ENCODE results near the gene DLG2.

The DLG2 gene

DNA sequence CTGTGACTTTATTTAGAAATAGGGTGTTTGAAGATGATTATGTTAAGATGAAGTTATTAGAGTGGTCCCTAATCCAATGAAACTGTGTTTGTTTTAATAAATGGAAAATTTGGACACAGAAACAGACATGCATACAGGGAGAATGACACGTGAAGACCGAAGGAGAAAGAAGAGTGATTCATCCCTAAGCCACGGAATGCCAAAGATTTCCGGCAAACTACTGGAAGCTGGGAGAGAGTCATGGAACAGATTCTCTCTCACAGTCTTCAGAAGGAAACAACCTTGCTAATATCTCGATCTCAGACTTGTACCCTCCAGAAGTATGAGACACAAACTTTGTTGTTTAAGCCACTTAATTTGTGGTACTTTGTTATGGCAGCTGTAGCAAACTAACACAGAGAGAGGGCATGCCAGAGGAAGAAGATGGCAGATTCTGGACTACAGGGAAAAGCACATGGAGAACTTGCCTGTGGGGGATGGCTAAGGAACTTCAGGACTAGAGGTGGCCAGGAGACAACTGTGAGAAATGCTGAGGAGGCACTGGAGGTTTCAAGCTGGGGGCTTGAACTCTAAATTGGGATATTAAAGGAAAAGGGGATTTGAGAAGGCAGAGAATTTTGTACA lies 1607.5 kb downstream of the DLG2 start:
- no peak overlapping the region for H3K4me3 ChIP-seq (ENCODE audit: low read depth, low read length)
- TF ChIP-seq, protein P1, sequence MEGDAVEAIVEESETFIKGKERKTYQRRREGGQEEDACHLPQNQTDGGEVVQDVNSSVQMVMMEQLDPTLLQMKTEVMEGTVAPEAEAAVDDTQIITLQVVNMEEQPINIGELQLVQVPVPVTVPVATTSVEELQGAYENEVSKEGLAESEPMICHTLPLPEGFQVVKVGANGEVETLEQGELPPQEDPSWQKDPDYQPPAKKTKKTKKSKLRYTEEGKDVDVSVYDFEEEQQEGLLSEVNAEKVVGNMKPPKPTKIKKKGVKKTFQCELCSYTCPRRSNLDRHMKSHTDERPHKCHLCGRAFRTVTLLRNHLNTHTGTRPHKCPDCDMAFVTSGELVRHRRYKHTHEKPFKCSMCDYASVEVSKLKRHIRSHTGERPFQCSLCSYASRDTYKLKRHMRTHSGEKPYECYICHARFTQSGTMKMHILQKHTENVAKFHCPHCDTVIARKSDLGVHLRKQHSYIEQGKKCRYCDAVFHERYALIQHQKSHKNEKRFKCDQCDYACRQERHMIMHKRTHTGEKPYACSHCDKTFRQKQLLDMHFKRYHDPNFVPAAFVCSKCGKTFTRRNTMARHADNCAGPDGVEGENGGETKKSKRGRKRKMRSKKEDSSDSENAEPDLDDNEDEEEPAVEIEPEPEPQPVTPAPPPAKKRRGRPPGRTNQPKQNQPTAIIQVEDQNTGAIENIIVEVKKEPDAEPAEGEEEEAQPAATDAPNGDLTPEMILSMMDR (IDR thresholded peaks at IDR 0.05; ENCODE audit: low read depth, low read length), result no peak

DNA sequence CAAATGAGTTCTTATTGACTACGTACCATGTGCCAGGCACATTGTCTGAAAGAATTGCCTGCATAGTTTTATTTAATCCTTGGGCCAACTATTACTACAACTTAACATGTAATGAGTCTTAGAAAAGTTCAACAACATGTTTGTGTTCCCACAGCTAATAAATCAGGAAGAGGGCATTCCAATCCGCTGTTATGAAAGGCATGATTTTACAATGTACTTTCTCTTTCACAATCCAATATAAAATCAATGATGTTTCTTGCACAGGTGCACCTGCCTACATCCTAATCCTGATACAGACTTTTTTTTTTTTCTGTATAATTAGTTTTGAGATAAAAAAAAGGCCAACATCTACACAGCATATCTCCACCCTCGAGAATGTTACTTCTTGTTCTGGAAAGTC lies 1612.6 kb downstream of the DLG2 start:
- no peak overlapping the region for H3K4me3 ChIP-seq (ENCODE audit: low read depth, low read length)
- TF ChIP-seq, protein P1 (IDR thresholded peaks at IDR 0.05; ENCODE audit: low read depth, low read length), result no peak

DNA sequence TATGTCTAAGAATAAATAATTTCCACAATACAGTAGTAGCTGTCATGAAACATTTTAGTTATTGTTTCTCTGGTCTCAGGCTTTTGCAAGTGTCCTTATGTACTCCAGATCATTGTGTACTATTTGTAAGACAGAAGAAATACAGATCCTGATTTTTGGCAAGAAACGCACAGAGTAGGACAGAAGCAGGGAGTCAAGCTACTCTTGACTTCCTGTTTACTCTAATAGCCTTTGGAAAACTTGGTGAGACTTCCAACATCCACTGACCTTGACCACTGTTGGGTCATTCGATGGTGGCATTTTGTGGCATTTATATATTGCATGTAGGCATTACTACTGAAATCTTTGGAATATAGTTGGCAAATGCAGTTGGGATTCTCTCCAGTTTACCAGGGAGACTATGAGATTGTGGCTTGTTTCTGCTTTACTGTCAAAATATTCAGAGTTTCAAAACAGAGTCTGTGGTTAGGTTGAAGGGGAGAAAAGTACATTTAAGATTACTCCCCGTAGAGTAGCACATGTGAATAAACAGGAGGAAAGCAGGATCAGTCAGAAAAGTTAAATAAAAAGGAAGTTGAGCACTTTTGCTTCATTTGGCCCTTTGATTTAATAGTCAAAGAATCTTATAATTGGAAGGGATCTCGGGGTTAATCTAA lies 1614.8 kb downstream of the DLG2 start:
- TF ChIP-seq, protein P1 (IDR thresholded peaks at IDR 0.05; ENCODE audit: low read depth, low read length), result no peak
- no peak overlapping the region for H3K4me3 ChIP-seq (ENCODE audit: low read depth, low read length)

DNA sequence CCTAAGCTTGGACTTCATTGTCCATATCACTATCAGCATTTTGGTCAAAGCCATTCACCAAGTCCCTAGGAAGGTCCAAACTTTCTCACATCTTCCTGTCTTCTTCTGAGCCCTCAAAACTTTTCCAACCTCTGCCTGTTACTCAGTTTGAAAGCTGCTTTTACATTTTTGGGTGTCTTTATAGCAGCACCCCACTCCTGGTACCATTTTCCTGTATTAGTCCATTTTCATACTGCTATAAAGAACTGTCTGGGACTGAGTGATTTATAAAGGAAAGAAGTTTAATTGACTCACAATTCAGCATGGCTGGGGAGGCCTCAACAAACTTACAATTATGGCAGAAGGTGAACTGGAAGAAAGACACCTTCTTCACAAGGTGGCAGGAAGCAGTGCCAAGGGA lies 1624.0 kb downstream of the DLG2 start:
- TF ChIP-seq, protein P1 (IDR thresholded peaks at IDR 0.05; ENCODE audit: low read depth, low read length), result no peak
- no peak overlapping the region for H3K4me3 ChIP-seq (ENCODE audit: low read depth, low read length)

DNA sequence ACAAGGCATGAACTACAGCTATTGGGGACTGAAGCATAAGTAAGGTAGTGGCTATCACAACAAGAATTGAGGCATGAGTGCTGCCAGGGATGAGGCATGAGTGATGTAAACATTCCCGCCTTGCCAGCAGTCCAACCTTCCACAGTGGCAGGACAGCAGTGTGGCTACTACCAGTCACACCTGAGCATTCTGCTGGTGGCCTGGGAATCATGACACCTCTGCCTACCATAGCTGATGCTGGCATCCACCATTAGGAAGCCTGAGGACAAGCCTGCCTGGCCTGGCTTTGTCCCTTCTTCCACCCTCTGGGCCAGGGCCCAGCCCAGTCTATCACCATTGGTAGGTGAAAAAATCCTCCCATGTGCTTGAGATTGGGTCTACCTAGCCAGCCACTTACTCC lies 1628.2 kb downstream of the DLG2 start:
- no peak overlapping the region for H3K4me3 ChIP-seq (ENCODE audit: low read depth, low read length)
- TF ChIP-seq, protein P1 (IDR thresholded peaks at IDR 0.05; ENCODE audit: low read depth, low read length), result no peak

DNA sequence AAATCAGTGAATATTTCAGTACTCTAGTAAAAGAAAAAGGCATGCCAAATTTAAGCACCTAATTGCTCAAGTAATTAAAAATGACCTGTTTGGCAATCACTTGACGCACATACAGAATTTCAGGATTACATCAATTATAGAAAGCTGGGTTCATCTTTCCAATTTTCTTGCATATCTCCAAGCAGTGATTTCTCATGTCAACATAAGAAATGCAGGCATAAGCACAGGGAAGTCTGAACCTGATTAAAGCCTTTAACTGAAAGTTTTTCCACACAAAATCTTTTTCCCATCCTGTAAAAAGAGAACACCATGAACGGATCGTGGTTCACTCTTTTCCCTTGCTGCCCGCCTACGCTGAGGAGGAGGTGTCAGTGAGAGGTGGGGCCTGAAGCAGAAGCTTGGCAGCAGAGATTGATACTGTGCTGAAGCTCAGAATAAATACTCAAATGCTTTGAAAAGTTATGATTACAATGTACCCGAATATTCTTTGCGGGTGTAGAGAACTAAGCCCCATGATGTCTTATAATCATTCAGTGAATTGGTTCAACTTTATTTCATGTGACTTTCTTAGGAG lies 1636.9 kb downstream of the DLG2 start:
- H3K4me3 ChIP-seq (ENCODE audit: low read depth, low read length), result no peak overlapping the region
- TF ChIP-seq, protein P1 (IDR thresholded peaks at IDR 0.05; ENCODE audit: low read depth, low read length), result no peak

DNA sequence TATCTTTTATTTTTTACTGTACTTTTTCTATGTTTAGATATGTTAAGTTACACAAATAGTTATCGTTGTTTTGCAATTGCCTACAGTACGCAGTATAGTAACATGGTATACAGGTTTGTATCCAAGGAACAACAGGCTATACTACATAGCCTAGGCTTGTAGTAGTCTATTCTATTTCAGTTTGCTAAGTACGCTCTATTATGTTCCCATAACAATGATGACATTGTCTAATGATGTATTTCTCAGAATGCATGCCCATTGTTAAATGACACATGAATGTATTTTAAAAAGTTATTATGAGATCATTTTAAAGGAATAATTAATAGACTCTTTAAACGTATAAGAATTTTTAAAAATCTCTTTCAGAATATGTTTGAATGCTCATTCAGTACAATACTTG lies 1644.3 kb downstream of the DLG2 start:
- TF ChIP-seq, protein P1 (IDR thresholded peaks at IDR 0.05; ENCODE audit: low read depth, low read length), result no peak
- H3K4me3 ChIP-seq (ENCODE audit: low read depth, low read length), result no peak overlapping the region

Measured in WI38 (cell line).